GM23338 (cell line): Measurements from ENCODE around the gene LEPR. TPM values are rescaled to one million over a fixed set of nuclear protein-coding genes. Genes with fewer than 3 reads are reported as not detected.

Experiments used
- ATAC-seq: fragments of 200-7000 bp; cut with Tn5 transposase; 3 replicates; pipeline ENCODE4 v1.9.1; 2020
- DNase-seq: peaks from one replicate; pipeline ENCODE4 v3.0.0-alpha.2; 2015; ENCODE audit warnings: low spot score
- H2AFZ ChIP-seq: fragments of 200-600 bp; sonication (generic); 2 replicates; pipeline ENCODE4 v1.8.0; 2016; ENCODE audit warnings: antibody characterized with exemption, mild to moderate bottlenecking, moderate library complexity
- H3F3A ChIP-seq: fragments of 200-600 bp; sonication (generic); replicated peaks from 2 replicates; pipeline ENCODE4 v1.8.0; 2017; ENCODE audit warnings: antibody characterized with exemption, mixed run types, low read depth
- H3K27ac ChIP-seq: fragments of 200-600 bp; sonication (generic); 2 replicates; pipeline ENCODE4 v1.6.1; 2016; ENCODE audit warnings: low read depth
- H3K27me3 ChIP-seq: fragments of 200-600 bp; sonication (generic); 2 replicates; pipeline ENCODE4 v1.8.0; 2016; ENCODE audit warnings: mild to moderate bottlenecking, mixed run types, moderate library complexity; ENCODE audit not compliant: insufficient read depth
- H3K36me3 ChIP-seq: fragments of 200-600 bp; sonication (generic); 2 replicates; pipeline ENCODE4 v1.8.0; 2016; ENCODE audit warnings: mild to moderate bottlenecking; ENCODE audit not compliant: insufficient read depth
- H3K4me1 ChIP-seq: fragments of 200-600 bp; sonication (generic); 2 replicates; pipeline ENCODE4 v1.8.0; 2016; ENCODE audit warnings: mild to moderate bottlenecking, moderate library complexity; ENCODE audit not compliant: insufficient read depth
- H3K4me2 ChIP-seq: fragments of 200-600 bp; sonication (generic); 2 replicates; pipeline ENCODE4 v1.7.1; 2017; ENCODE audit warnings: mixed run types
- H3K4me3 ChIP-seq: fragments of 200-600 bp; sonication (generic); 2 replicates; pipeline ENCODE4 v1.6.1; 2016; ENCODE audit warnings: mixed run types
- H3K79me2 ChIP-seq: fragments of 200-600 bp; sonication (generic); replicated peaks from 2 replicates; pipeline ENCODE4 v1.8.0; 2017; ENCODE audit warnings: mild to moderate bottlenecking; ENCODE audit not compliant: insufficient read depth
- H3K9me2 ChIP-seq: fragments of 200-600 bp; sonication (generic); 2 replicates; pipeline ENCODE4 v1.8.0; 2017; ENCODE audit not compliant: insufficient read depth
- H4K20me1 ChIP-seq: fragments of 200-600 bp; sonication (generic); replicated peaks from 2 replicates; pipeline ENCODE4 v1.8.0; 2017; ENCODE audit warnings: mild to moderate bottlenecking; ENCODE audit not compliant: insufficient read depth
- H3K27ac Mint-ChIP-seq: 2 replicates; pipeline ENCODE4 v1.8.0; 2020; ENCODE audit warnings: inconsistent platforms, mild to moderate bottlenecking, moderate library complexity, mixed read lengths
- H3K27me3 Mint-ChIP-seq: 3 replicates; pipeline ENCODE4 v1.8.0; 2022; ENCODE audit warnings: low read depth, mild to moderate bottlenecking, moderate library complexity, mixed read lengths, inconsistent platforms; ENCODE audit not compliant: insufficient read depth, poor library complexity
- H3K36me3 Mint-ChIP-seq: 3 replicates; pipeline ENCODE4 v1.8.0; 2021; ENCODE audit warnings: low read depth, mild to moderate bottlenecking, inconsistent platforms, moderate library complexity, mixed read lengths
- H3K4me1 Mint-ChIP-seq: 3 replicates; pipeline ENCODE4 v1.8.0; 2020; ENCODE audit warnings: mild to moderate bottlenecking, inconsistent platforms, mixed read lengths
- H3K4me3 Mint-ChIP-seq: 3 replicates; pipeline ENCODE4 v1.8.0; 2021; ENCODE audit warnings: moderate library complexity, mild to moderate bottlenecking, inconsistent platforms, mixed read lengths
- H3K9me3 Mint-ChIP-seq: 3 replicates; pipeline ENCODE4 v1.8.0; 2020; ENCODE audit warnings: moderate library complexity, mild to moderate bottlenecking, inconsistent platforms, mixed read lengths
- CREB1 ChIP-seq: fragments of 250-450 bp; sonication (Bioruptor Pico); IDR thresholded peaks from 2 replicates; pipeline ENCODE4 v1.5.0; 2020; ENCODE audit warnings: low read depth, mild to moderate bottlenecking, moderate library complexity
- CTCF ChIP-seq, 2 experiments: fragments of 200-600 bp in 1 of 2; sonication (generic) in 1 of 2; conservative IDR thresholded peaks; 2 replicates each; pipeline versions ENCODE4 v1.5.1 to v1.6.1; 2016 to 2017; ENCODE audit warnings: antibody characterized with exemption in 2 of 2, low read depth in 2 of 2, mild to moderate bottlenecking in 2 of 2, moderate library complexity in 1 of 2
- ETS1 ChIP-seq: IDR thresholded peaks from 2 replicates; pipeline ENCODE4 v1.6.1; 2016; ENCODE audit warnings: antibody characterized with exemption
- EZH2 ChIP-seq: fragments of 200-600 bp; sonication (generic); IDR thresholded peaks from one replicate; pipeline ENCODE4 v1.8.0; 2017; ENCODE audit warnings: antibody characterized with exemption, mild to moderate bottlenecking, low read depth; ENCODE audit not compliant: unreplicated experiment
- EZH2phosphoT487 ChIP-seq: fragments of 200-600 bp; sonication (generic); IDR thresholded peaks from one replicate; pipeline ENCODE4 v1.8.1; 2018; ENCODE audit warnings: antibody characterized with exemption; ENCODE audit not compliant: unreplicated experiment
- JUNB ChIP-seq: IDR thresholded peaks from one replicate; pipeline ENCODE4 v1.6.1; 2016; ENCODE audit warnings: antibody characterized with exemption; ENCODE audit not compliant: unreplicated experiment
- NANOG ChIP-seq: IDR thresholded peaks from 2 replicates; pipeline ENCODE4 v1.6.1; 2016; ENCODE audit warnings: antibody characterized with exemption, borderline replicate concordance
- POLR2AphosphoS5 ChIP-seq: IDR thresholded peaks from 2 replicates; pipeline ENCODE4 v1.6.1; 2016; ENCODE audit warnings: antibody characterized with exemption, low read depth
- STAT1 ChIP-seq: IDR thresholded peaks from one replicate; pipeline ENCODE4 v1.6.1; 2016; ENCODE audit warnings: antibody characterized with exemption; ENCODE audit not compliant: unreplicated experiment
- ZNF331 ChIP-seq: fragments of 250-450 bp; sonication (Bioruptor Pico); IDR thresholded peaks from 2 replicates; pipeline ENCODE4 v1.5.0; 2020; ENCODE audit warnings: low read depth, mild to moderate bottlenecking, moderate library complexity
- ZNF462 ChIP-seq: fragments of 250-450 bp; sonication (Bioruptor Pico); IDR thresholded peaks from 2 replicates; pipeline ENCODE4 v1.5.0; 2020; ENCODE audit warnings: mild to moderate bottlenecking, moderate library complexity
- polyA plus RNA-seq: library from polyadenylated mRNA; unstranded; fragments of >200 nt; fragmentation: Nextera tagmentation; extraction: Ambion mirVana; gene quantifications from 2 replicates; pipeline ENCODE4 v1.2.1, GENCODE V29; 2016
- total RNA-seq: library from RNA; depleted of rRNA; stranded (reverse); fragments of >200 nt; shearing (Covaris generic); gene quantifications from 2 replicates; pipeline ENCODE4 v1.2.3, GENCODE V29; 2014
- TF ChIP-seq, protein P1 (sequence below): IDR thresholded peaks from one replicate; pipeline ENCODE4 v1.6.1; 2018; ENCODE audit warnings: antibody characterized with exemption; ENCODE audit not compliant: unreplicated experiment

LEPR gene
- total and polyA plus RNA-seq, 2 experiments from 2014 or later, result 2.1 to 4.7 TPM

DNA sequence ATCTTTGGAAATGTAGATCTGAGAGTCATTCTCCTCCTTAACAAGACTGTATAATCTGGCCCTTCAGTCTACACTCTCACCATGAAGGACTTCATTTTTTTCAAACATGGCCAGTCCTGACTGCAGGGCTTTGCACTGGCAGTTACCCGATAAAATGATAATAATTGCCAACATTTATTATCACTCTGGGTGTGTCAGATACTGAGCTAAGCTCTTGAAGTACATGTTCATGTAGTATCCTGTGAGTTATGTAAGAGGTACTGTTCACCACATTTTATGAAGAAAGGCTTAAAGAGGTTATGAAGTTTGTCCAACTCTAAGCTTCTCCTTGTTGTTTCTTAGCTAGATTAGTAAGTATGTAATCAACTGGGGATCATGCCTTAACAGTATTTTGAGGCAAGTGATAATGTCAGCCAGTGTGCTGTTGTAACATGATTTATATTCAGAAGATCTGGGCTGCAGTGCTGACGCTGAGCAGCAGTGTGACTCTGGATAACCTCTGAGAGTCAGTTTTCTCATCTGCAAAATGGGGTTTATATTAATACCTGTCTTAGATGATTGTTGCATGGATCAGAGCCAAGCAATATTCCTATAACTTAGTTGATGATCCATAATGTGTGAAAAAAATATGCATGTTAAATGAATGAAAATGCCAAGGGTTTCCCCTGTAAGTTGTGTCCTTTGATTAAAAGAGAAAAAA lies 42.1 kb upstream of the LEPR start:
- Mint-ChIP-seq H3K4me3 (no peak overlapping the region), H3K9me3 (no peaks in the 10 kb centered on the region; the same call in 2 of the 3 replicates), H3K4me1 (no peaks in the 10 kb centered on the region), H3K36me3 (peaks cover 5% of the 10 kb centered on the region; the same call in 2 of the 3 replicates), H3K27ac (no peak overlapping the region), H3K27me3 (no peaks in the 10 kb centered on the region)
- no peak overlapping the region for H3K27ac ChIP-seq
- H3K4me3 ChIP-seq, result no peak overlapping the region
- no peak overlapping the region for H2AFZ ChIP-seq
- H3K79me2 ChIP-seq, result no peaks in the 10 kb centered on the region
- no peak overlapping the region for H3K4me2 ChIP-seq
- H3K9me2 ChIP-seq, result no peaks in the 10 kb centered on the region
- H3K4me1 ChIP-seq, result no peaks in the 10 kb centered on the region
- H4K20me1 ChIP-seq, result no peaks in the 10 kb centered on the region
- H3F3A ChIP-seq, result no peaks in the 10 kb centered on the region
- ATAC-seq (no peak), DNase-seq (no peak)
- no peaks in the 10 kb centered on the region for H3K27me3 ChIP-seq
- no peak for TF ChIP-seq CTCF (conservative IDR thresholded peaks at IDR 0.05; ENCODE audit: low read depth in 2 of 2)
- no peak for TF ChIP-seq EZH2
- no peak for TF ChIP-seq ZNF462 (CRISPR knock-in tag)
- TF ChIP-seq POLR2AphosphoS5, result no peak
- TF ChIP-seq, protein P1, sequence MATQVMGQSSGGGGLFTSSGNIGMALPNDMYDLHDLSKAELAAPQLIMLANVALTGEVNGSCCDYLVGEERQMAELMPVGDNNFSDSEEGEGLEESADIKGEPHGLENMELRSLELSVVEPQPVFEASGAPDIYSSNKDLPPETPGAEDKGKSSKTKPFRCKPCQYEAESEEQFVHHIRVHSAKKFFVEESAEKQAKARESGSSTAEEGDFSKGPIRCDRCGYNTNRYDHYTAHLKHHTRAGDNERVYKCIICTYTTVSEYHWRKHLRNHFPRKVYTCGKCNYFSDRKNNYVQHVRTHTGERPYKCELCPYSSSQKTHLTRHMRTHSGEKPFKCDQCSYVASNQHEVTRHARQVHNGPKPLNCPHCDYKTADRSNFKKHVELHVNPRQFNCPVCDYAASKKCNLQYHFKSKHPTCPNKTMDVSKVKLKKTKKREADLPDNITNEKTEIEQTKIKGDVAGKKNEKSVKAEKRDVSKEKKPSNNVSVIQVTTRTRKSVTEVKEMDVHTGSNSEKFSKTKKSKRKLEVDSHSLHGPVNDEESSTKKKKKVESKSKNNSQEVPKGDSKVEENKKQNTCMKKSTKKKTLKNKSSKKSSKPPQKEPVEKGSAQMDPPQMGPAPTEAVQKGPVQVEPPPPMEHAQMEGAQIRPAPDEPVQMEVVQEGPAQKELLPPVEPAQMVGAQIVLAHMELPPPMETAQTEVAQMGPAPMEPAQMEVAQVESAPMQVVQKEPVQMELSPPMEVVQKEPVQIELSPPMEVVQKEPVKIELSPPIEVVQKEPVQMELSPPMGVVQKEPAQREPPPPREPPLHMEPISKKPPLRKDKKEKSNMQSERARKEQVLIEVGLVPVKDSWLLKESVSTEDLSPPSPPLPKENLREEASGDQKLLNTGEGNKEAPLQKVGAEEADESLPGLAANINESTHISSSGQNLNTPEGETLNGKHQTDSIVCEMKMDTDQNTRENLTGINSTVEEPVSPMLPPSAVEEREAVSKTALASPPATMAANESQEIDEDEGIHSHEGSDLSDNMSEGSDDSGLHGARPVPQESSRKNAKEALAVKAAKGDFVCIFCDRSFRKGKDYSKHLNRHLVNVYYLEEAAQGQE, result no peak
- no peak for TF ChIP-seq ZNF331 (CRISPR knock-in tag)
- no peak for TF ChIP-seq STAT1
- TF ChIP-seq EZH2phosphoT487, result no peak
- no peak for TF ChIP-seq JUNB
- no peak for TF ChIP-seq NANOG
- TF ChIP-seq ETS1, result no peak
- TF ChIP-seq CREB1 (CRISPR knock-in tag), result no peak
- H3K36me3 ChIP-seq, result no peaks in the 10 kb centered on the region
